ENCODE results near the gene TMEM97.

DNA sequence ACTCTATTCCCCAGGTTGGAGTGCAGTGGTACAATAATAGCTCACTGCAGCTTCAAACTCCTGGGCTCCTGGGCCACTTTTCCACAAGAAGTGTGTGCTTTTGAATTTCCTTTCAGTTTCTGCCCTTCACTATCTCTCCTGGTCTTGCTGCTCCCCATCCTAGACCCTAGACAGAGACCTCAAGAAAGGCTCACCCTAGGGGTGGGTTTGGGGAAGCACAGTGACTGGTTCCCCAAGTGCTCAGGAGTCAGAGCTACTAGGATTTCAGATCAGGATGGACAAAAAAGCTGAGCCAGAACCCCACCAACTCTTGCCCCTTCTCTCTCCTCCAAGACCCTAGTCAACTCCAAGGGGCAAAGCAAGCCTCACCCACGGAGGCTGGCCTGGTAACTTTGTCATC is 47.6 kb downstream of the TMEM97 start:
- TF ChIP-seq EZH2 (IDR thresholded peaks at IDR 0.05; ENCODE audit: borderline replicate concordance), result no peak
- TF ChIP-seq, protein P1, sequence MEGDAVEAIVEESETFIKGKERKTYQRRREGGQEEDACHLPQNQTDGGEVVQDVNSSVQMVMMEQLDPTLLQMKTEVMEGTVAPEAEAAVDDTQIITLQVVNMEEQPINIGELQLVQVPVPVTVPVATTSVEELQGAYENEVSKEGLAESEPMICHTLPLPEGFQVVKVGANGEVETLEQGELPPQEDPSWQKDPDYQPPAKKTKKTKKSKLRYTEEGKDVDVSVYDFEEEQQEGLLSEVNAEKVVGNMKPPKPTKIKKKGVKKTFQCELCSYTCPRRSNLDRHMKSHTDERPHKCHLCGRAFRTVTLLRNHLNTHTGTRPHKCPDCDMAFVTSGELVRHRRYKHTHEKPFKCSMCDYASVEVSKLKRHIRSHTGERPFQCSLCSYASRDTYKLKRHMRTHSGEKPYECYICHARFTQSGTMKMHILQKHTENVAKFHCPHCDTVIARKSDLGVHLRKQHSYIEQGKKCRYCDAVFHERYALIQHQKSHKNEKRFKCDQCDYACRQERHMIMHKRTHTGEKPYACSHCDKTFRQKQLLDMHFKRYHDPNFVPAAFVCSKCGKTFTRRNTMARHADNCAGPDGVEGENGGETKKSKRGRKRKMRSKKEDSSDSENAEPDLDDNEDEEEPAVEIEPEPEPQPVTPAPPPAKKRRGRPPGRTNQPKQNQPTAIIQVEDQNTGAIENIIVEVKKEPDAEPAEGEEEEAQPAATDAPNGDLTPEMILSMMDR (IDR thresholded peaks at IDR 0.05; ENCODE audit: poor library complexity), result no peak
- no peak for TF ChIP-seq EZH2phosphoT487 (IDR thresholded peaks at IDR 0.05; ENCODE audit: low read depth, severe bottlenecking, unreplicated experiment)

Data from hepatocyte (in vitro differentiated cells).